OCI-LY1 (cell line): Measurements from ENCODE around the gene PDE1C.

Experiments
- H2AFZ ChIP-seq: fragments of 200-600 bp; sonication (generic), shearing (Covaris generic); 2 replicates; pipeline ENCODE4 v1.6.0; 2014; ENCODE audit warnings: antibody characterized with exemption, mild to moderate bottlenecking, low read length
- H3F3A ChIP-seq: fragments of 200-600 bp; sonication (generic), shearing (Covaris generic); 2 replicates; pipeline ENCODE4 v1.6.0; 2014; ENCODE audit warnings: mild to moderate bottlenecking, antibody characterized with exemption, low read length, moderate library complexity; ENCODE audit not compliant: insufficient read depth
- H3K27ac ChIP-seq: fragments of 200-600 bp; sonication (generic); 2 replicates; pipeline ENCODE4 v1.5.1; 2014; ENCODE audit warnings: low read length, mixed run types, mild to moderate bottlenecking, low read depth; ENCODE audit not compliant: poor library complexity, severe bottlenecking
- H3K27me3 ChIP-seq: fragments of 200-600 bp; sonication (generic); 2 replicates; pipeline ENCODE4 v1.6.0; 2014; ENCODE audit warnings: antibody characterized with exemption, mild to moderate bottlenecking, low read length, moderate library complexity; ENCODE audit not compliant: insufficient read depth
- H3K36me3 ChIP-seq: fragments of 200-600 bp; sonication (generic); 2 replicates; pipeline ENCODE4 v1.6.1; 2014; ENCODE audit warnings: mild to moderate bottlenecking, antibody characterized with exemption, low read length, moderate library complexity, mixed read lengths; ENCODE audit not compliant: insufficient read depth
- H3K4me1 ChIP-seq: fragments of 200-600 bp; sonication (generic); 2 replicates; pipeline ENCODE4 v1.5.1; 2014; ENCODE audit warnings: mild to moderate bottlenecking, low read length, moderate library complexity; ENCODE audit not compliant: insufficient read depth, severe bottlenecking
- H3K4me2 ChIP-seq: fragments of 200-600 bp; sonication (generic), shearing (Covaris generic); 2 replicates; pipeline ENCODE4 v1.6.1; 2014; ENCODE audit warnings: low read length
- H3K4me3 ChIP-seq: fragments of 200-600 bp; sonication (generic); 2 replicates; pipeline ENCODE4 v1.5.1; 2014; ENCODE audit warnings: low read length, low read depth, mild to moderate bottlenecking, mixed read lengths; ENCODE audit not compliant: poor library complexity, severe bottlenecking
- H3K79me2 ChIP-seq: fragments of 200-600 bp; shearing (Covaris generic); 2 replicates; pipeline ENCODE4 v1.6.1; 2016; ENCODE audit warnings: mixed run types, low read length, mixed read lengths; ENCODE audit not compliant: insufficient read depth
- H3K9ac ChIP-seq: fragments of 200-600 bp; sonication (generic), shearing (Covaris generic); 2 replicates; pipeline ENCODE4 v1.6.1; 2014; ENCODE audit warnings: mild to moderate bottlenecking, low read length, mixed read lengths
- H3K9me2 ChIP-seq: fragments of 200-600 bp; sonication (generic), shearing (Covaris generic); 2 replicates; pipeline ENCODE4 v1.6.1; 2014; ENCODE audit warnings: low read depth, mild to moderate bottlenecking, low read length, mixed read lengths
- H3K9me3 ChIP-seq: fragments of 200-600 bp; shearing (Covaris generic); 2 replicates; pipeline ENCODE4 v1.6.1; 2014; ENCODE audit warnings: low read length, mixed read lengths
- H4K20me1 ChIP-seq: fragments of 200-600 bp; sonication (generic), shearing (Covaris generic); 2 replicates; pipeline ENCODE4 v1.6.0; 2016; ENCODE audit warnings: mild to moderate bottlenecking, low read length; ENCODE audit not compliant: insufficient read depth
- CTCF ChIP-seq: fragments of 200-600 bp; sonication (generic), shearing (Covaris generic); IDR thresholded peaks from 2 replicates; pipeline ENCODE4 v1.5.1; 2017; ENCODE audit warnings: mild to moderate bottlenecking, antibody characterized with exemption, low read length, moderate library complexity, mixed read lengths
- EZH2 ChIP-seq: fragments of 200-600 bp; sonication (generic), shearing (Covaris generic); IDR thresholded peaks from 2 replicates; pipeline ENCODE4 v1.8.0; 2017; ENCODE audit warnings: borderline replicate concordance, mixed run types, mild to moderate bottlenecking, antibody characterized with exemption, low read length, moderate library complexity, mixed read lengths

Gene PDE1C

GRCh38 chr7:31957756-31958155, 112.5 kb downstream of the PDE1C start:
- Histone ChIP-seq H3K36me3 (no peaks in the 10 kb centered on the region), H3F3A (no peaks in the 10 kb centered on the region), H3K9me3 (no peaks in the 10 kb centered on the region), H4K20me1 (no peaks in the 10 kb centered on the region), H2AFZ (no peak overlapping the region), H3K9me2 (no peaks in the 10 kb centered on the region), H3K27ac (no peak overlapping the region), H3K4me1 (no peaks in the 10 kb centered on the region), H3K4me2 (no peak overlapping the region), H3K9ac (no peak overlapping the region), H3K79me2 (no peaks in the 10 kb centered on the region), H3K27me3 (no peaks in the 10 kb centered on the region), H3K4me3 (no peak overlapping the region)
- no peak for TF ChIP-seq CTCF
- no peak for TF ChIP-seq EZH2

- no peak for TF ChIP-seq EZH2
- no peak for TF ChIP-seq CTCF
- no peak overlapping the region for H3K4me2 ChIP-seq
- H3K9ac ChIP-seq = no peak overlapping the region
- no peaks in the 10 kb centered on the region for H3K9me3 ChIP-seq
- H3K4me3 ChIP-seq = no peak overlapping the region
- H3K4me1 ChIP-seq = no peaks in the 10 kb centered on the region
- H3K9me2 ChIP-seq = no peaks in the 10 kb centered on the region
- H3K36me3 ChIP-seq = no peaks in the 10 kb centered on the region
- no peaks in the 10 kb centered on the region for H3K27me3 ChIP-seq
- no peaks in the 10 kb centered on the region for H3K79me2 ChIP-seq
- no peak overlapping the region for H2AFZ ChIP-seq
- H3K27ac ChIP-seq = no peak overlapping the region
- no peaks in the 10 kb centered on the region for H4K20me1 ChIP-seq
- no peaks in the 10 kb centered on the region for H3F3A ChIP-seq
These were observed 113.0 kb downstream of the PDE1C start for GRCh38 chr7:31957090-31957720.

GRCh38 chr7:31955641-31956040, 114.6 kb downstream of the PDE1C start:
- no peak overlapping the region for H3K4me2 ChIP-seq

More at GRCh38 chr7:31955641-31956040, 114.6 kb downstream of the PDE1C start:
- Histone ChIP-seq H3K36me3 (no peaks in the 10 kb centered on the region), H3K9ac (no peak overlapping the region), H3K9me2 (no peaks in the 10 kb centered on the region), H4K20me1 (no peaks in the 10 kb centered on the region), H3K4me3 (no peak overlapping the region), H3K27me3 (no peaks in the 10 kb centered on the region; the same call in 1 of the 2 replicates), H3K9me3 (no peaks in the 10 kb centered on the region), H3F3A (no peaks in the 10 kb centered on the region), H3K27ac (no peak overlapping the region), H2AFZ (no peak overlapping the region), H3K79me2 (no peaks in the 10 kb centered on the region), H3K4me1 (no peaks in the 10 kb centered on the region)
- no peak for TF ChIP-seq EZH2
- TF ChIP-seq CTCF = no peak
